DND-41 (cell line): ENCODE data around the gene ZGPAT.

Source experiments
- ATAC-seq: fragments of 200-7000 bp; cut with Tn5 transposase; 3 replicates; pipeline ENCODE4 v1.9.1; 2021; ENCODE audit warnings: low read depth; ENCODE audit not compliant: insufficient read depth
- DNase-seq: peaks from one replicate; pipeline ENCODE4 v3.0.0-alpha.2; 2020
- H2AFZ ChIP-seq: 2 replicates; pipeline ENCODE4 v1.6.0; 2012; ENCODE audit warnings: low read depth, low read length
- H3K27ac ChIP-seq: 2 replicates; pipeline ENCODE4 v1.5.1; 2012; ENCODE audit warnings: low read length, inconsistent platforms
- H3K27me3 ChIP-seq: fragments of 200-600 bp; sonication (generic); 2 replicates; pipeline ENCODE4 v1.6.0; 2012; ENCODE audit warnings: low read length, mild to moderate bottlenecking, inconsistent platforms; ENCODE audit not compliant: insufficient read depth, poor library complexity
- H3K36me3 ChIP-seq: 2 replicates; pipeline ENCODE4 v1.5.1; 2012; ENCODE audit warnings: low read length, inconsistent platforms; ENCODE audit not compliant: insufficient read depth
- H3K4me1 ChIP-seq: 2 replicates; pipeline ENCODE4 v1.5.1; 2012; ENCODE audit warnings: mild to moderate bottlenecking, low read length; ENCODE audit not compliant: insufficient read depth
- H3K4me2 ChIP-seq: 2 replicates; pipeline ENCODE4 v1.6.0; 2012; ENCODE audit warnings: mild to moderate bottlenecking, moderate library complexity, low read length, inconsistent platforms; ENCODE audit not compliant: insufficient read depth
- H3K4me3 ChIP-seq, 2 experiments: fragments of 200-600 bp in 1 of 2; shearing (Covaris generic) in 1 of 2; 2 replicates each; pipeline ENCODE4 v1.5.1; 2012 to 2016; ENCODE audit warnings: inconsistent platforms in 2 of 2, low read length in 2 of 2, mild to moderate bottlenecking in 2 of 2, low read depth in 1 of 2, moderate library complexity in 1 of 2
- H3K79me2 ChIP-seq: 2 replicates; pipeline ENCODE4 v1.6.0; 2012; ENCODE audit warnings: low read length, inconsistent platforms; ENCODE audit not compliant: insufficient read depth
- H3K9ac ChIP-seq: 2 replicates; pipeline ENCODE4 v1.6.0; 2012; ENCODE audit warnings: low read depth, mild to moderate bottlenecking, inconsistent platforms, low read length, moderate library complexity
- H3K9me3 ChIP-seq: 2 replicates; pipeline ENCODE4 v1.5.1; 2012; ENCODE audit warnings: low read length, moderate library complexity, mild to moderate bottlenecking, inconsistent platforms; ENCODE audit not compliant: insufficient read depth, severe bottlenecking
- H4K20me1 ChIP-seq: 2 replicates; pipeline ENCODE4 v1.6.0; 2012; ENCODE audit warnings: low read length; ENCODE audit not compliant: insufficient read depth
- EZH2 ChIP-seq: IDR thresholded peaks from 3 replicates; pipeline ENCODE4 v1.6.1; 2012; ENCODE audit warnings: borderline replicate concordance, low read depth, mild to moderate bottlenecking, moderate library complexity, low read length, inconsistent platforms; ENCODE audit not compliant: severe bottlenecking
- TF ChIP-seq, protein P1 (sequence below): IDR thresholded peaks from 2 replicates; pipeline ENCODE4 v1.5.1; 2012; ENCODE audit warnings: borderline replicate concordance, low read length, moderate library complexity, mild to moderate bottlenecking; ENCODE audit not compliant: poor library complexity, severe bottlenecking; ENCODE audit errors: extremely low read depth

Gene ZGPAT

DNA sequence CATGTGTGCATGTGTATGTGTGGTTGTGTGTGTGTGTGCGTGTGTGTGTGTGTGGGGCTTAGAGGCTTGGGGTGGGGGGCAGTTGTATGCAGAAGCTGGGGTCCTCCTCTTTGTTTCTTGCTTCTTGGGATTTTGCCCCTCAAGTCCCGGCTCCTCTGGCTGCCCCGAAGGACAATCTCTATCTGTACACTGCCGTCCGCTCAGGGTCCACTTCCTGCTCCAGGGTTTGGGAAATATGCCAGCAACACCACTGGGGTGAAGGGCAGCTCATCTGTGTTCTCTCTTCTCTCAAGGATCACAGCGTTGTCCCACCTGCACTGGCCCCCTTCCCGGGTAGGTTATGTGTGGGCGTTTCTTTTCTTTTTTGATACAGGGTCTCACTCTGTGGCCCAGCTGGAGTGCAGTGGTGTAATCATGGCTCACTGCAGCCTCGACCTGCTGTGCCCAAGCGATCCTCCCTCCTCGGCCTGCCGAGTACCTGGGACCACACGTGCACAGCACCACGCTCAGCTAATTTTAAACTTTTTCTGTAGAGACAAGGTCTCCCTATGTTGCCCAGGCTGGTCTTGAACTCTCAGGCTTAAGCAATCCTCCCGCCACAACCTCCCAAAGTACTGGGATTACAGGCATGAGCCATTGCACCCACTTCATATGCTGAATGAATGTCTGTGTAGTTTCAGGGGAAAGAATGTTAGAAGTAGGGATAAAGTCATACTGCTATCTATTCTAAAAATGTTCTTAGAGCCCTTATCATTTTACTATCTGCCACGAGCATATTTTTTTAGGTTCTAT, 57.4 kb downstream of the ZGPAT start:
- H3K79me2 ChIP-seq, result no peaks in the 10 kb centered on the region

DNA sequence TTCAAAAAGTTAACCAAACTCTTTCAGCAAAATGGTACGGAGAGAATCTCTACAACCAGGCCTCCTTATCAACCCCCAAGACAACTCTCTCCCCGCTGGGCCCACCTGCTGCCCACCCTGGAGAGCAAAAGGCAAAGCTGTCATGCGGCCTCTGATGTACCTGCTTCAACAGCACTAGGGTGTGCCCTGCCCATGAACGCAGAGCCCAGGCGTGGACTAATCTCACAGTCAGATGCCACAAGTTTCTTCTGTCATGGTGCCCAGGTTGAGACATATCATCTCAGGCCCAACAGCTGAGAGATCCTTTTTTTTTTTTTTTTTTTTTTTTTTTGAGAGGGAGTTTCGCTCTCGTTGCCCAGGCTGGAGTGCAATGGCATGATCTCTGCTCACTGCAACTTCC, 58.1 kb downstream of the ZGPAT start:
- Histone ChIP-seq H3K36me3 (no peaks in the 10 kb centered on the region), H3K4me2 (no peak overlapping the region), H3K4me1 (no peaks in the 10 kb centered on the region), H4K20me1 (no peaks in the 10 kb centered on the region), H3K27me3 (no peaks in the 10 kb centered on the region), H2AFZ (no peak overlapping the region), H3K27ac (no peak overlapping the region), H3K9ac (no peak overlapping the region), H3K79me2 (no peaks in the 10 kb centered on the region), H3K4me3 (no peak overlapping the region), H3K9me3 (no peaks in the 10 kb centered on the region)
- TF ChIP-seq, protein P1, sequence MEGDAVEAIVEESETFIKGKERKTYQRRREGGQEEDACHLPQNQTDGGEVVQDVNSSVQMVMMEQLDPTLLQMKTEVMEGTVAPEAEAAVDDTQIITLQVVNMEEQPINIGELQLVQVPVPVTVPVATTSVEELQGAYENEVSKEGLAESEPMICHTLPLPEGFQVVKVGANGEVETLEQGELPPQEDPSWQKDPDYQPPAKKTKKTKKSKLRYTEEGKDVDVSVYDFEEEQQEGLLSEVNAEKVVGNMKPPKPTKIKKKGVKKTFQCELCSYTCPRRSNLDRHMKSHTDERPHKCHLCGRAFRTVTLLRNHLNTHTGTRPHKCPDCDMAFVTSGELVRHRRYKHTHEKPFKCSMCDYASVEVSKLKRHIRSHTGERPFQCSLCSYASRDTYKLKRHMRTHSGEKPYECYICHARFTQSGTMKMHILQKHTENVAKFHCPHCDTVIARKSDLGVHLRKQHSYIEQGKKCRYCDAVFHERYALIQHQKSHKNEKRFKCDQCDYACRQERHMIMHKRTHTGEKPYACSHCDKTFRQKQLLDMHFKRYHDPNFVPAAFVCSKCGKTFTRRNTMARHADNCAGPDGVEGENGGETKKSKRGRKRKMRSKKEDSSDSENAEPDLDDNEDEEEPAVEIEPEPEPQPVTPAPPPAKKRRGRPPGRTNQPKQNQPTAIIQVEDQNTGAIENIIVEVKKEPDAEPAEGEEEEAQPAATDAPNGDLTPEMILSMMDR, result no peak
- no peak for TF ChIP-seq EZH2
- ATAC-seq, result no peak
- DNase-seq, result no peak

More for the DNA sequence above, 57.4 kb downstream of the ZGPAT start:
- H2AFZ ChIP-seq, result no peak overlapping the region
- ATAC-seq (no peak), DNase-seq (no peak)
- TF ChIP-seq EZH2, result no peak
- TF ChIP-seq, protein P1, result no peak
- H3K27me3 ChIP-seq, result no peaks in the 10 kb centered on the region
- no peaks in the 10 kb centered on the region for H3K36me3 ChIP-seq
- no peak overlapping the region for H3K4me2 ChIP-seq
- H3K4me3 ChIP-seq, result no peak overlapping the region
- H3K9ac ChIP-seq, result no peak overlapping the region
- no peaks in the 10 kb centered on the region for H3K4me1 ChIP-seq
- no peaks in the 10 kb centered on the region for H4K20me1 ChIP-seq
- H3K27ac ChIP-seq, result no peak overlapping the region
- no peaks in the 10 kb centered on the region for H3K9me3 ChIP-seq

DNA sequence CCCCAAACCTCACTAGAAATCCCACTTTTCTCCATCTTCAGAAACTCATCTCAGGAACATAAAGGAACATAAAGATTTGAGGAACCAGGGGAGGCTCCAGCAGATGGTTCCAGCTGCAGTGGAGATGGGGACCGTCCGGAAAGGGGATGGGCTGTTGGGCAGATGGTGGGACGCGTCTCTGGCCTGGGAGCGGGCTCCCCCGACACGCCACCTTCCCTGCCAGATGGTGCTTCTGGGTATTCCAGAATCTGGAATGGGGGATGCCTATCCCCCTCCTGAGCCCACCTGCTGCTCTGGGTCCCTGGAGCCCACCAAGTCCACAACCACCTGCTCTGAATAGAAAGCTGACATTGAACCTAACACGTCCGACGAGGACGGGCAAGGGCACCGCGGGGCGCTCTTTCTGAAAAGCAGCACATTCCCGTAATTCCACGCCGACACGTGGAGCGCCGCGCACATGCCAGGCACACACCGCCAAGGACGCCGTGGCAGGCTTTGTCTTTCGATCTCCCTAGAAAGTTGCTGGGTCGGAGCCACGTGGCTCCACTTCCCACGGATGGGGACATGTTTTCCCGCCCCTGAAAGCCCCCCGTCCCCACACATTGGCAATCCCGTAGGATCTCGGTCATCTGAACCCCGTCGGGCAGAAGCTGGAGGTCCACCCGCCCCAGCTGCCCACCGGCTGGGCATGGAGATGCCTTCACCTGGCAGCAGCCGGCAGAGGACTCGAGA, 59.0 kb downstream of the ZGPAT start:
- Histone ChIP-seq H3K27ac (no peak overlapping the region), H3K79me2 (no peaks in the 10 kb centered on the region), H3K4me1 (no peaks in the 10 kb centered on the region), H3K4me2 (no peak overlapping the region), H3K36me3 (no peaks in the 10 kb centered on the region), H3K4me3 (no peak overlapping the region), H2AFZ (no peak overlapping the region), H3K9me3 (no peaks in the 10 kb centered on the region), H3K9ac (no peak overlapping the region), H3K27me3 (no peaks in the 10 kb centered on the region), H4K20me1 (no peaks in the 10 kb centered on the region)
- no peak for ATAC-seq
- DNase-seq, result no peak
- no peak for TF ChIP-seq EZH2
- TF ChIP-seq, protein P1, result no peak
